PC-3 (cell line): ENCODE data around the gene ANKRD13B.

Source experiments
- EZH2 ChIP-seq: fragments of 300-600 bp; sonication (generic); IDR thresholded peaks from one replicate; pipeline ENCODE4 v1.6.1; 2017; ENCODE audit warnings: antibody characterized with exemption, mild to moderate bottlenecking, low read length; ENCODE audit not compliant: unreplicated experiment
- EZH2phosphoT487 ChIP-seq: fragments of 300-600 bp; sonication (generic); IDR thresholded peaks from 2 replicates; pipeline ENCODE4 v1.6.1; 2018; ENCODE audit warnings: mild to moderate bottlenecking, antibody characterized with exemption, low read length, borderline replicate concordance
- TF ChIP-seq, protein P1 (sequence below): fragments of 300-600 bp; sonication (generic); conservative IDR thresholded peaks from 2 replicates; pipeline ENCODE4 v1.5.1; 2017; ENCODE audit warnings: antibody characterized with exemption, low read depth, mild to moderate bottlenecking, low read length

DNA sequence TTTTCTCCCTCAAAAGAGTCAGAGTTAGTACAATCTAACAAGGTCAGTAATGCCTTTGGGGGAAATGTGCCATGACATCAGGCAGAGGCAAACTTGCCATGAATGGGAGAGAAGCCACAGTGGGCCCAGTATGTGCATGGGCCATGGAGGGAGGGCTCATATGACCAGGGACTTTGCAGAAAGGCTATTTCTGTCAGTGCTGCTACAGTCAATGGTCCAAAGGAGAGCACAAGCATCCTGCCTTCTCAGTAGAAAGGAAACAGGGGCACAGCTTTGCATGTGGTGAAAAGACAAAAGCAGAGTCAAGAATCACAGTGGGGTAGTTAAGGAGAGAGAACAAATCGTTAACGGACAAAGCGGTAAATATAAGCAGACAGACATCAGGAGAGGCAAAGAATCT lies 41.0 kb downstream of the ANKRD13B start:
- TF ChIP-seq, protein P1, sequence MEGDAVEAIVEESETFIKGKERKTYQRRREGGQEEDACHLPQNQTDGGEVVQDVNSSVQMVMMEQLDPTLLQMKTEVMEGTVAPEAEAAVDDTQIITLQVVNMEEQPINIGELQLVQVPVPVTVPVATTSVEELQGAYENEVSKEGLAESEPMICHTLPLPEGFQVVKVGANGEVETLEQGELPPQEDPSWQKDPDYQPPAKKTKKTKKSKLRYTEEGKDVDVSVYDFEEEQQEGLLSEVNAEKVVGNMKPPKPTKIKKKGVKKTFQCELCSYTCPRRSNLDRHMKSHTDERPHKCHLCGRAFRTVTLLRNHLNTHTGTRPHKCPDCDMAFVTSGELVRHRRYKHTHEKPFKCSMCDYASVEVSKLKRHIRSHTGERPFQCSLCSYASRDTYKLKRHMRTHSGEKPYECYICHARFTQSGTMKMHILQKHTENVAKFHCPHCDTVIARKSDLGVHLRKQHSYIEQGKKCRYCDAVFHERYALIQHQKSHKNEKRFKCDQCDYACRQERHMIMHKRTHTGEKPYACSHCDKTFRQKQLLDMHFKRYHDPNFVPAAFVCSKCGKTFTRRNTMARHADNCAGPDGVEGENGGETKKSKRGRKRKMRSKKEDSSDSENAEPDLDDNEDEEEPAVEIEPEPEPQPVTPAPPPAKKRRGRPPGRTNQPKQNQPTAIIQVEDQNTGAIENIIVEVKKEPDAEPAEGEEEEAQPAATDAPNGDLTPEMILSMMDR = no peak
- no peak for TF ChIP-seq EZH2
- TF ChIP-seq EZH2phosphoT487 = no peak
